Measurements from ENCODE around the gene AGFG1. TPM values are rescaled to one million over a fixed set of nuclear protein-coding genes. Genes with fewer than 3 reads are reported as not detected.

Gene AGFG1
- total and polyA plus RNA-seq, 4 donors: 22.4 to 142 (median 74.5) TPM

DNA sequence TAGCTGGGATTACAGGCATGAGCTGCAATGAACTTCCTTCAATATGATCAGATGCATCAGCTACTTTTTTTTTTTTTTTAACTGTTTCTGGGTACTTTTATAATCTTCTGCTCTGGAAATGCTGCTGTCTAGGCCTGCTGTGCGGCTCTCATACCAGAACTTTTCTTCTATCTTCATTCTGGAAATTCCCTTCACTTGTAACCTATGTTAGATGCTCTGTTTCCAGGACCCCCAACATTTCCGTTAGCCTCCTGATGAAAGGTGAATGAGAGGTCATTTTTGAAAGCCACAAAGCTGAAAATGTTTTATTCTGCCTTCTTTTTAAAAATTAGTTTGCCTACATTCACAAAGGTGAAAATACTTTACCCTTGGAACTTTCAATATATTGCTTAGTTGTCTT is 8.6 kb downstream of the AGFG1 start:
- DNase-seq (no peak), ATAC-seq (ENCODE audit: insufficient read depth, low FRiP score) (no peak)
- Histone ChIP-seq H3K9me3 (ENCODE audit: control insufficient read depth in 4 of 4, insufficient read depth in 3 of 4, low read length in 3 of 4) (no peaks in the 10 kb centered on the region), H3K4me3 (no peak overlapping the region), H3K4me1 (ENCODE audit: control insufficient read depth in 5 of 5, insufficient read depth in 5 of 5, low read length in 5 of 5) (peaks cover 0 to 7% (median 2%) of the 10 kb centered on the region in 5 donors), H3K36me3 (ENCODE audit: control insufficient read depth in 4 of 4, insufficient read depth in 4 of 4, low read length in 4 of 4) (no peaks in the 10 kb centered on the region), H3K27ac (ENCODE audit: low read depth in 1 of 2, low read length in 1 of 2) (no peak overlapping the region), H3K27me3 (ENCODE audit: control insufficient read depth in 3 of 3, insufficient read depth in 3 of 3, low read length in 2 of 3) (no peaks in the 10 kb centered on the region), H3K9ac (ENCODE audit: insufficient read depth in 1 of 2, low read length in 2 of 2) (no peak overlapping the region)
- WGBS, 2 donors: 78 to 84% methylated on average over 2 of the region's 2 CpGs
- TF ChIP-seq, protein P1, sequence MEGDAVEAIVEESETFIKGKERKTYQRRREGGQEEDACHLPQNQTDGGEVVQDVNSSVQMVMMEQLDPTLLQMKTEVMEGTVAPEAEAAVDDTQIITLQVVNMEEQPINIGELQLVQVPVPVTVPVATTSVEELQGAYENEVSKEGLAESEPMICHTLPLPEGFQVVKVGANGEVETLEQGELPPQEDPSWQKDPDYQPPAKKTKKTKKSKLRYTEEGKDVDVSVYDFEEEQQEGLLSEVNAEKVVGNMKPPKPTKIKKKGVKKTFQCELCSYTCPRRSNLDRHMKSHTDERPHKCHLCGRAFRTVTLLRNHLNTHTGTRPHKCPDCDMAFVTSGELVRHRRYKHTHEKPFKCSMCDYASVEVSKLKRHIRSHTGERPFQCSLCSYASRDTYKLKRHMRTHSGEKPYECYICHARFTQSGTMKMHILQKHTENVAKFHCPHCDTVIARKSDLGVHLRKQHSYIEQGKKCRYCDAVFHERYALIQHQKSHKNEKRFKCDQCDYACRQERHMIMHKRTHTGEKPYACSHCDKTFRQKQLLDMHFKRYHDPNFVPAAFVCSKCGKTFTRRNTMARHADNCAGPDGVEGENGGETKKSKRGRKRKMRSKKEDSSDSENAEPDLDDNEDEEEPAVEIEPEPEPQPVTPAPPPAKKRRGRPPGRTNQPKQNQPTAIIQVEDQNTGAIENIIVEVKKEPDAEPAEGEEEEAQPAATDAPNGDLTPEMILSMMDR (IDR thresholded peaks at IDR 0.05; ENCODE audit: control extremely low read depth, extremely low read depth): no peak

DNA sequence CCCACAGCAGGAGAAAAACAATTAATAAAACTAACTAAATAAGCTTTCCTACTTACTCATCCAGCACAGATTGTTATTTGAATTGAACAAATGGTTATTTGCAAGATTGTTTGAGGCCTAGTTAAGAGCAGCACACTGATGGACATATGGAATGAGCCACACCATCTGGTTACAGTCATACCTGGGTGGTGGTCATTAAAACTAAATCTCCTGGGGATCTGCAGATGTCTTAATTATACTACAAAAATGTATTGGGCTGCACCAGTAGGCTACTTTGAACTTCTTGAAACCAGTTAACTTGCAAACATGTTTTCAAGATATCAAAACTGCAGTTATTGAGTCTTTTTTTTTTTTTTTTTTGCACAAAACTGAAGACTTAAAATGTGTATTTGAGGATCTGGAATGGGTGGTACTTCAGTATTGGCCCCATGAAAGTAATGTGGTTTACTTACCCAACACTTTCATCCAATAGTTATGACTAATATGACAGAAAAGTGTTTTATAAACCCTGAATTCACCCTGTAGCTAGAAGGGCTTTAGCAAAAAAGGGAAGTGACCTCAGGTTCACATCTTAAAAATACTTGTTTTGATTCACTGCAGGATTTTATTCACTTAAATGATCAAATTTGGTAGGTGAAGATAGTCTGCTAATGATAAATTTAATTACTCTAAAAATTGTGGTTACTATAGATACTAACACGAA is 10.8 kb downstream of the AGFG1 start:
- DNase-seq (no peak), ATAC-seq (ENCODE audit: insufficient read depth, low FRiP score) (no peak)
- peaks cover 0 to 9% (median 2%) of the 10 kb centered on the region in 5 donors for H3K4me1 ChIP-seq (ENCODE audit: control insufficient read depth in 5 of 5, insufficient read depth in 5 of 5, low read length in 5 of 5)
- no peaks in the 10 kb centered on the region for H3K36me3 ChIP-seq (ENCODE audit: control insufficient read depth in 4 of 4, insufficient read depth in 4 of 4, low read length in 4 of 4)
- no peaks in the 10 kb centered on the region for H3K9me3 ChIP-seq (ENCODE audit: control insufficient read depth in 4 of 4, insufficient read depth in 3 of 4, low read length in 3 of 4)
- no peak overlapping the region for H3K9ac ChIP-seq (ENCODE audit: insufficient read depth in 1 of 2, low read length in 2 of 2)
- TF ChIP-seq, protein P1 (IDR thresholded peaks at IDR 0.05; ENCODE audit: control extremely low read depth, extremely low read depth): no peak
- H3K27ac ChIP-seq (ENCODE audit: low read depth in 1 of 2, low read length in 1 of 2): no peak overlapping the region
- H3K27me3 ChIP-seq (ENCODE audit: control insufficient read depth in 3 of 3, insufficient read depth in 3 of 3, low read length in 2 of 3): no peaks in the 10 kb centered on the region
- 18 to 58% methylated on average over 1 of the region's 1 CpG for WGBS, 2 donors
- H3K4me3 ChIP-seq: no peak overlapping the region

DNA sequence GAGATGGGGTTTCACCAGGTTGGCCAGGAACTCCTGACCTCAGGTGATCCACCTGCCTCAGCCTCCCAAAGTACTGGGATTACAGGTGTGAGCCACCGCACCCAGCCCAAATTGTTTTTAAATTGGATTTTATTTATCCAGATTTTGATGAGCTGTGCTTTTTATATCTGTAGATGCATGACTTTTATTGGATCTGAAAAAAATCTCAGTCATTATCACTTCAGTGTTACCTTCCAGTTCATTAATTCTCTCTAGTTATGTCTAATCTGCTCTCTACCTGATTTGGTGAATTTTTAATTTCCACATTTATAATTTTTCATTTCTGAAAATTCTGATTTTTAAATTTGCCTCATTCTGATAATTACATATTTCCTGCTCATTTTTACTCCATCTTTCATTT is 13.5 kb downstream of the AGFG1 start:
- TF ChIP-seq, protein P1 (IDR thresholded peaks at IDR 0.05; ENCODE audit: control extremely low read depth, extremely low read depth): no peak
- no peak for DNase-seq
- no peak overlapping the region for H3K9ac ChIP-seq (ENCODE audit: insufficient read depth in 1 of 2, low read length in 2 of 2)
- no peaks in the 10 kb centered on the region for H3K9me3 ChIP-seq (ENCODE audit: control insufficient read depth in 4 of 4, insufficient read depth in 3 of 4, low read length in 3 of 4)
- ATAC-seq (ENCODE audit: insufficient read depth, low FRiP score): no peak
- no peak overlapping the region for H3K27ac ChIP-seq (ENCODE audit: low read depth in 1 of 2, low read length in 1 of 2)
- WGBS, 2 donors: 96 to 100% methylated on average over 1 of the region's 1 CpG
- no peaks in the 10 kb centered on the region for H3K27me3 ChIP-seq (ENCODE audit: control insufficient read depth in 3 of 3, insufficient read depth in 3 of 3, low read length in 2 of 3)
- no peaks in the 10 kb centered on the region for H3K36me3 ChIP-seq (ENCODE audit: control insufficient read depth in 4 of 4, insufficient read depth in 4 of 4, low read length in 4 of 4)
- H3K4me1 ChIP-seq (ENCODE audit: control insufficient read depth in 5 of 5, insufficient read depth in 5 of 5, low read length in 5 of 5): peaks cover 0 to 7% (median 2%) of the 10 kb centered on the region in 5 donors
- H3K4me3 ChIP-seq: no peak overlapping the region

DNA sequence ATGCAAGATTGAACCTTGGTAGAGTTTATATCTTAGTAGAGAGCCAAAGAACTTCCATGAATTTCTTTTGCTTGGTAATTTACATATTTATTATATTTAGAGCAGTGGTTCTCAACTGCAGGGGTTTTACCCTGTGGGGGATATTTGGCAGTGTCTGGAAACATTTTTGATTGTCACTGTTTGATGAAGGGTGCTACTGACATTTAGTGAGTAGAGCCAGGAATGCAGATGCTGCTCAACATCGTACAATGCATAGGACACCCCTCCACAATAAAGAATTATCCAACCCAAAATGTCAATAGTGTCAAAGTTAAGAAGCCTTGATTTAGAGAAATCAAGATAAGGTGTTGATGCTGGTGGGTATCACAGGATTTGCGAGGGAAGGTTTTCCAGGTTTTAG is 14.7 kb downstream of the AGFG1 start:
- no peaks in the 10 kb centered on the region for H3K27me3 ChIP-seq (ENCODE audit: control insufficient read depth in 3 of 3, insufficient read depth in 3 of 3, low read length in 2 of 3)
- no peak overlapping the region for H3K9ac ChIP-seq (ENCODE audit: insufficient read depth in 1 of 2, low read length in 2 of 2)
- no peaks in the 10 kb centered on the region for H3K9me3 ChIP-seq (ENCODE audit: control insufficient read depth in 4 of 4, insufficient read depth in 3 of 4, low read length in 3 of 4)
- TF ChIP-seq, protein P1 (IDR thresholded peaks at IDR 0.05; ENCODE audit: control extremely low read depth, extremely low read depth): no peak
- WGBS, 2 donors: 87 to 91% methylated on average over 2 of the region's 2 CpGs
- peaks cover 0 to 7% (median 2%) of the 10 kb centered on the region in 5 donors for H3K4me1 ChIP-seq (ENCODE audit: control insufficient read depth in 5 of 5, insufficient read depth in 5 of 5, low read length in 5 of 5)
- DNase-seq (no peak), ATAC-seq (ENCODE audit: insufficient read depth, low FRiP score) (no peak)
- H3K4me3 ChIP-seq: no peak overlapping the region
- no peak overlapping the region for H3K27ac ChIP-seq (ENCODE audit: low read depth in 1 of 2, low read length in 1 of 2)
- no peaks in the 10 kb centered on the region for H3K36me3 ChIP-seq (ENCODE audit: control insufficient read depth in 4 of 4, insufficient read depth in 4 of 4, low read length in 4 of 4)

Data from lung (tissue), 12 donors.